Upper lobe of left lung (tissue), 4 donors: ENCODE measurements around the gene FBLN2.

Source experiments
- CTCF ChIP-seq, 6 experiments: fragments of 450-650 bp in 4 of 6; fragments of 200-600 bp in 2 of 6; sonication (generic) in 2 of 6; IDR thresholded peaks; one replicate each; pipeline ENCODE4 v1.5.1; 2016 to 2019; ENCODE audit warnings: antibody characterized with exemption in 6 of 6
- EP300 ChIP-seq, 4 donors: sonication (generic); formaldehyde crosslinking; IDR thresholded peaks; one replicate each; pipeline ENCODE4 v1.5.1; 2017; ENCODE audit warnings: antibody characterized with exemption in 4 of 4, control low read depth in 2 of 4
- POLR2AphosphoS5 ChIP-seq, 2 donors: sonication (generic); formaldehyde crosslinking; IDR thresholded peaks; one replicate each; pipeline ENCODE4 v1.5.1; 2017; ENCODE audit warnings: antibody characterized with exemption in 2 of 2

DNA sequence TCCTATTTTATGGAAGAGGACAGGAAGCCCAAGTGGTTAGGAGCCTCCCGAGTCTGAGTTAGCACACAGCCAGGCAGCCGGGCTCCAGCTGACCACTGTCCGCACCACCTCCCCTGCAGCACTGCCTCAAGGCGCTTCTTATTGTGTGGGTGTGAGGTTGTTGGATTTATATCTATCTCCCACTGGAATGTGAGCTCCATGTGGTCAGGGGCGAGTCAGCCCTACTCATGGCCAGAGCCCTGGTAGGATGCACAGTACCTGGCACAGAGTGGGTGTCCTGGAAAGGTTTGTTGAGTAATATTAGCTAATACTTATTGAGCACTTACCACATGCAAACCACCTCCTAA, 9.7 kb upstream of the FBLN2 start:
- TF ChIP-seq CTCF (IDR thresholded peaks at IDR 0.05): no peak
- TF ChIP-seq EP300 (IDR thresholded peaks at IDR 0.05): no peak
- TF ChIP-seq POLR2AphosphoS5 (IDR thresholded peaks at IDR 0.05): no peak
